K562 (cell line): ENCODE results near the gene MED14.

ENCODE experiments used
- ASH1L ChIP-seq: fragments of 450-650 bp; IDR thresholded peaks from 2 replicates; pipeline ENCODE4 v1.6.1; 2018; ENCODE audit warnings: borderline replicate concordance, mild to moderate bottlenecking, low read depth; ENCODE audit not compliant: partially characterized antibody
- CBX5 ChIP-seq: IDR thresholded peaks from 2 replicates; pipeline ENCODE4 v1.6.1; 2014; ENCODE audit warnings: low read depth, borderline replicate concordance
- CHD2 ChIP-seq: IDR thresholded peaks from 2 replicates; pipeline ENCODE4 v1.6.1; 2011; ENCODE audit warnings: low read depth, low read length
- NFXL1 ChIP-seq: fragments of 450-650 bp; formaldehyde crosslinking; IDR thresholded peaks from 2 replicates; pipeline ENCODE4 v1.4.0; 2021; ENCODE audit warnings: mild to moderate bottlenecking
- PHF20 ChIP-seq: fragments of 450-650 bp; IDR thresholded peaks from 2 replicates; pipeline ENCODE4 v1.6.1; 2018; ENCODE audit not compliant: partially characterized antibody
- SMARCE1 ChIP-seq: fragments of 450-650 bp; IDR thresholded peaks from 2 replicates; pipeline ENCODE4 v1.7.1; 2016; ENCODE audit warnings: mild to moderate bottlenecking
- TF ChIP-seq, protein P1 (sequence below), 2 experiments: fragments of 450-650 bp; IDR thresholded peaks; 2 replicates each; pipeline ENCODE4 v1.6.1; 2016
- TF ChIP-seq, protein P2 (sequence below), 2 experiments: IDR thresholded peaks in 1 of 2; conservative IDR thresholded peaks in 1 of 2; 2 replicates each; pipeline ENCODE4 v1.6.1; 2016; ENCODE audit warnings: low read depth in 2 of 2, mild to moderate bottlenecking in 1 of 2, missing compliant biosample characterization in 1 of 2, missing genetic modification characterization in 1 of 2, moderate library complexity in 1 of 2
- TF ChIP-seq, protein P3 (sequence below), 3 experiments: IDR thresholded peaks in 2 of 3; conservative IDR thresholded peaks in 1 of 3; 2 replicates each; pipeline ENCODE4 v1.5.1; 2011 to 2012; ENCODE audit warnings: low read length in 3 of 3, mild to moderate bottlenecking in 3 of 3, control low read depth in 2 of 3, improper control_type of control experiment in 1 of 3, inconsistent platforms in 1 of 3, low read depth in 1 of 3, mixed read lengths in 1 of 3, moderate library complexity in 1 of 3; ENCODE audit not compliant: insufficient read depth in 2 of 3

DNA sequence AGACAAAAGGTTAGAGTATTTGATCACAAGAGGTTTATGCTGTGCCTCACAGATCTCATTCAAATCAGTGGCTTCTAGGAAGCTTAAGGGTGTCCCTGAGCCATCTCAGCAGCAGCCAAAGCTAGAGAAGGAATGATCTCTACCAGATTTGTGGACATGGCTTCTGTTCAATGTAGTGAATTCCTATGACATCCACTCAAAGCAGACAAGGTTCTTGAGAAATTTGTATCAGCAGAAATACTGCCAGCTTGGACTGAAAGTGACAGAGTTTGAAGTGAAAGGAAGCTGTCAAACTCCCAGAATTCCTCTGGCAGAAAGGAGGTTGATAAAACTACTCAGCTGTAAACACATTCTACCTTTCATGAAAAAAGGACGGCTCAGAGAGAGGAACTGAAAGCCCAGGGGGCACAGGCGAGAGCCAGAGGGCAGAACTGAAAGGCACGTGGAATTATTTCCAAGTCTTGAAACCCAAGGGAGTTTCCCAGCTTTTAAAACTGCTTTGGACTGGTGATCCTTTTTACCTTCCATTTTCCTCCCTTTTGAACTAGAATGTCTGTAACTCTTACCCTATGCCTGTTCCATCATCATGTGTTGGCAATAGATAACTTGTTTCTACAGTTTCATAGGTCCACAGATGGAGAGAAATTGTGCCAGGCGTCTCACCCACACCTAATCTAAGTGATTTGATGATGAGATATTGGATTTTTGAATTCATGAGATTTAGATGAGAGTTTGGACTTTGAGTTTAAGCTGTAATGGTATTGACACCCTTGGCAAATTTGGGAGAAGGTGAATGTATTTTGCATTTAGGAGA is 14.5 kb upstream of the MED14 start:
- TF ChIP-seq NFXL1 (CRISPR knock-in tag) (no peak), ASH1L (no peak), SMARCE1 (no peak), PHF20 (no peak), CBX5 (no peak), CHD2 (no peak)
- TF ChIP-seq, protein P1, sequence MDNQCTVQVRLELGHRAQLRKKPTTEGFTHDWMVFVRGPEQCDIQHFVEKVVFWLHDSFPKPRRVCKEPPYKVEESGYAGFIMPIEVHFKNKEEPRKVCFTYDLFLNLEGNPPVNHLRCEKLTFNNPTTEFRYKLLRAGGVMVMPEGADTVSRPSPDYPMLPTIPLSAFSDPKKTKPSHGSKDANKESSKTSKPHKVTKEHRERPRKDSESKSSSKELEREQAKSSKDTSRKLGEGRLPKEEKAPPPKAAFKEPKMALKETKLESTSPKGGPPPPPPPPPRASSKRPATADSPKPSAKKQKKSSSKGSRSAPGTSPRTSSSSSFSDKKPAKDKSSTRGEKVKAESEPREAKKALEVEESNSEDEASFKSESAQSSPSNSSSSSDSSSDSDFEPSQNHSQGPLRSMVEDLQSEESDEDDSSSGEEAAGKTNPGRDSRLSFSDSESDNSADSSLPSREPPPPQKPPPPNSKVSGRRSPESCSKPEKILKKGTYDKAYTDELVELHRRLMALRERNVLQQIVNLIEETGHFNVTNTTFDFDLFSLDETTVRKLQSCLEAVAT (IDR thresholded peaks at IDR 0.05): no peak
- TF ChIP-seq, protein P2, sequence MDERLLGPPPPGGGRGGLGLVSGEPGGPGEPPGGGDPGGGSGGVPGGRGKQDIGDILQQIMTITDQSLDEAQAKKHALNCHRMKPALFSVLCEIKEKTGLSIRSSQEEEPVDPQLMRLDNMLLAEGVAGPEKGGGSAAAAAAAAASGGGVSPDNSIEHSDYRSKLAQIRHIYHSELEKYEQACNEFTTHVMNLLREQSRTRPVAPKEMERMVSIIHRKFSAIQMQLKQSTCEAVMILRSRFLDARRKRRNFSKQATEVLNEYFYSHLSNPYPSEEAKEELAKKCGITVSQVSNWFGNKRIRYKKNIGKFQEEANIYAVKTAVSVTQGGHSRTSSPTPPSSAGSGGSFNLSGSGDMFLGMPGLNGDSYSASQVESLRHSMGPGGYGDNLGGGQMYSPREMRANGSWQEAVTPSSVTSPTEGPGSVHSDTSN (CRISPR knock-in tag; IDR thresholded peaks at IDR 0.05; ENCODE audit: low read depth): no peak
- TF ChIP-seq, protein P2 (tag; conservative IDR thresholded peaks at IDR 0.05; ENCODE audit: low read depth): no peak
- TF ChIP-seq, protein P3, sequence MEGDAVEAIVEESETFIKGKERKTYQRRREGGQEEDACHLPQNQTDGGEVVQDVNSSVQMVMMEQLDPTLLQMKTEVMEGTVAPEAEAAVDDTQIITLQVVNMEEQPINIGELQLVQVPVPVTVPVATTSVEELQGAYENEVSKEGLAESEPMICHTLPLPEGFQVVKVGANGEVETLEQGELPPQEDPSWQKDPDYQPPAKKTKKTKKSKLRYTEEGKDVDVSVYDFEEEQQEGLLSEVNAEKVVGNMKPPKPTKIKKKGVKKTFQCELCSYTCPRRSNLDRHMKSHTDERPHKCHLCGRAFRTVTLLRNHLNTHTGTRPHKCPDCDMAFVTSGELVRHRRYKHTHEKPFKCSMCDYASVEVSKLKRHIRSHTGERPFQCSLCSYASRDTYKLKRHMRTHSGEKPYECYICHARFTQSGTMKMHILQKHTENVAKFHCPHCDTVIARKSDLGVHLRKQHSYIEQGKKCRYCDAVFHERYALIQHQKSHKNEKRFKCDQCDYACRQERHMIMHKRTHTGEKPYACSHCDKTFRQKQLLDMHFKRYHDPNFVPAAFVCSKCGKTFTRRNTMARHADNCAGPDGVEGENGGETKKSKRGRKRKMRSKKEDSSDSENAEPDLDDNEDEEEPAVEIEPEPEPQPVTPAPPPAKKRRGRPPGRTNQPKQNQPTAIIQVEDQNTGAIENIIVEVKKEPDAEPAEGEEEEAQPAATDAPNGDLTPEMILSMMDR (IDR thresholded peaks at IDR 0.05 in 2 of 3, conservative IDR thresholded peaks at IDR 0.05 in 1 of 3; ENCODE audit: insufficient read depth in 2 of 3, low read depth in 1 of 3, low read length in 3 of 3): no peak
